Measurements from ENCODE around the gene CSTPP1. TPM values are rescaled to one million over a fixed set of nuclear protein-coding genes. Genes with fewer than 3 reads are reported as not detected.

The CSTPP1 gene
- polyA plus RNA-seq, 1 experiment = 48.7 TPM

DNA sequence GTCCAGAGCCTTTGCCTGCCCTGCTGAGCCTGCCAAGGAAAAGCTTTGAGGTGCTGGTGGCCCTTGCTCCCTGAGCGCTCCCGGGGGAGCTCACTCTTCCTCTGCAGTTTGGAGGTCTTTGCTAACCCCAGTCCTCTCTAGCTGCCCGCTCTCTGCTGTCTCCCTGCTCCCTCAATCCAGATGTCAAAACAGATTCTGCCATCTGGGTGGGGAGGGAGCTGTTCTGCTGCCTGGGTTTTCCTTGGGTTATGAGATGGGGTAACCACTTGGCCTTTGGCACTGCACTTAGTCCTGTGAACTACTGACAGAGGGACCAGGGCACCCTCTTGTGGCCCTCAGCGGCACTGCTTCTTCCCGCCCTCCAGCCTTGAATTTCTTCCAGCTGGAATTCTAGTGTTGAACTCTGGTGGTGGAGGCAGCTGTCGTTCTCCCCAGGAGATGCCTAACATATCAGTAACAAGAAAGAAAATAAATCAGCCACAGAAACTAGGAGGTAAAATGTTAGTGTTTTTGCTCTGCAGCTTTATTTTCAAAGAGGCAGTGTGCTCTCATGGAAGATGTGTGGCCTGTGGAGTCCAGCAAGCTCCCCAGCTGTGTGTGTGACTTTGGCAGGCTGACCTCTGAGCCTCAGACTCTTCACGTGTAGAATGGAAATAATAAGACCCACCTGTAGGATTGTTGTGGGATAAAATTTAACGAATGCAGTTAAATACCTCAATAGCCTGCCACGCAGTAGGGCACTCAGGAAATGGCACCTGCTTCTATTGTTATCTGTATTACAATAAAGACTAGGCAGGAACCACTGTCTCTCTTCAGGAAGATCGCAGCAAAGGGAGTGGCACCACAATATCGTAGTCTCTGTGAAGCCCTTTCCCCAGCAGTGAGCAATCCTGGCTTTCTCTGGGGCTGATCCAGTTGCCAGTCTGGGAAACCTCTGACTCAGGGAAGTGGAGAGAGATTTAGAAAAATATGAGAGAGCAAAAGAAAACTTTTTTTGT lies 216.7 kb downstream of the CSTPP1 start:
- Histone ChIP-seq H3K27me3 (ENCODE audit: control insufficient read depth, insufficient read depth, low read length) (no peaks in the 10 kb centered on the region), H3K4me3 (ENCODE audit: low read depth, low read length) (no peak overlapping the region), H3K36me3 (ENCODE audit: control insufficient read depth, insufficient read depth, low read length) (no peaks in the 10 kb centered on the region; the same call in none of the 2 replicates)
- ChIA-PET POLR2A (interaction anchor here (0.6 to 1.0 kb wide), 2 partner anchors 237 to 311 kb away, joined by 5 to 9 read pairs; no protein-coding TSS in a partner anchor), CTCF (interaction anchor here (0.6 to 3.9 kb wide), 48 partner anchors 10 to 353 kb away, joined by 3 to 65 read pairs (median 5); partner anchors contain the start of genes CSTPP1 and LRP4)
- TF ChIP-seq, protein P1, sequence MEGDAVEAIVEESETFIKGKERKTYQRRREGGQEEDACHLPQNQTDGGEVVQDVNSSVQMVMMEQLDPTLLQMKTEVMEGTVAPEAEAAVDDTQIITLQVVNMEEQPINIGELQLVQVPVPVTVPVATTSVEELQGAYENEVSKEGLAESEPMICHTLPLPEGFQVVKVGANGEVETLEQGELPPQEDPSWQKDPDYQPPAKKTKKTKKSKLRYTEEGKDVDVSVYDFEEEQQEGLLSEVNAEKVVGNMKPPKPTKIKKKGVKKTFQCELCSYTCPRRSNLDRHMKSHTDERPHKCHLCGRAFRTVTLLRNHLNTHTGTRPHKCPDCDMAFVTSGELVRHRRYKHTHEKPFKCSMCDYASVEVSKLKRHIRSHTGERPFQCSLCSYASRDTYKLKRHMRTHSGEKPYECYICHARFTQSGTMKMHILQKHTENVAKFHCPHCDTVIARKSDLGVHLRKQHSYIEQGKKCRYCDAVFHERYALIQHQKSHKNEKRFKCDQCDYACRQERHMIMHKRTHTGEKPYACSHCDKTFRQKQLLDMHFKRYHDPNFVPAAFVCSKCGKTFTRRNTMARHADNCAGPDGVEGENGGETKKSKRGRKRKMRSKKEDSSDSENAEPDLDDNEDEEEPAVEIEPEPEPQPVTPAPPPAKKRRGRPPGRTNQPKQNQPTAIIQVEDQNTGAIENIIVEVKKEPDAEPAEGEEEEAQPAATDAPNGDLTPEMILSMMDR (IDR thresholded peaks at IDR 0.05; ENCODE audit: insufficient read depth, low read depth, low read length) = peak; percentile 99
- no peak for DNase-seq (ENCODE audit: low read depth)

DNA sequence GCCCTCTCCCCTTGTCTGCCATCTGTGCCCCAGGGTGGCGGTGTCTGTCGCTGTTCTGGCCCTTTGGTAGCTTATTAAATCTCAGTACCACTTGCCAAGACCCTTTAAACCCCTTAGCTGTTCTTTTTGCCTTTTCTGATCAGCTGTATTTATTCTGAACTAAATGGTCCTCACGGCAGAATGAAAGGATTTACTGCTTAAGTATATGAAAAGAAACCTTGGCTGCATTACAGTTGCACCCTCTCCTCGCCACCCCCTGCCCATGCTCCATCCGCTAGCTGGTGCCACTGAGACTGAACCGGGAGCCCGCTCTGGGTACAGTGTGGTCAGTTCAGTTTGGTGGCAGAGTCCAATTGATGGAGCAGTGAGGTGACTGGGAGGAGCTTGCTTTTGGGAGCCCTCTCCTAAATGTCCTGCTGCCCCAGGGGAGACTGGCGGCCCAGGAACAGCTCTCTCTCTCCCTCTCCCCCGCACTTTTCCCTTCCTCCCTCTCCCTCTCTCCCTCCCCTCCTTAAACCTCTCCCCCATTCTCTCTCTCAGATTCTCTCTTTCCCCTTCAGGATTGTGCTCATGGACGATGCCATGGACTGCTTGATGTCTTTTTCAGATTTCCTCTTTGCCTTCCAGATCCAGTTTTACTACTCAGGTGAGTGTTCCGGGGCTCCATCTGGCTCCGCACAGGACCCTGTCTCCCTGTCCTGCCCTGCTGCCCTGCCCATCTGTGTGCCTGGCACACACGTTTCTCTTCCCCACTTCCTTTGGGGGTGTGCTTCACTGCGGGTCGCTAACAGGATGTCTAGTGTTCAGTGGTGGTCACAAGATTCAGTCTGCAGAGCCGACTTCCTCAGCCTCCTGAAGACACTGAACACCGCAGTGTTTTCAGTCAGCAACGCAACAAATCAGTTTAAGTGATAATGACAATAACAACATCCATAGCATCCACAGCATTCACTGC lies 218.3 kb downstream of the CSTPP1 start:
- Histone ChIP-seq H3K4me3 (ENCODE audit: low read depth, low read length) (no peak overlapping the region), H3K27me3 (ENCODE audit: control insufficient read depth, insufficient read depth, low read length) (no peaks in the 10 kb centered on the region), H3K36me3 (ENCODE audit: control insufficient read depth, insufficient read depth, low read length) (no peaks in the 10 kb centered on the region; the same call in none of the 2 replicates)
- ChIA-PET CTCF (interaction anchor here (1.0 to 3.9 kb wide), 10 partner anchors 8 to 269 kb away, joined by 3 to 65 read pairs (median 6); no protein-coding TSS in a partner anchor), POLR2A (no interaction called here)
- DNase-seq (ENCODE audit: low read depth) = no peak
- TF ChIP-seq, protein P1 (IDR thresholded peaks at IDR 0.05; ENCODE audit: insufficient read depth, low read depth, low read length) = no peak

DNA sequence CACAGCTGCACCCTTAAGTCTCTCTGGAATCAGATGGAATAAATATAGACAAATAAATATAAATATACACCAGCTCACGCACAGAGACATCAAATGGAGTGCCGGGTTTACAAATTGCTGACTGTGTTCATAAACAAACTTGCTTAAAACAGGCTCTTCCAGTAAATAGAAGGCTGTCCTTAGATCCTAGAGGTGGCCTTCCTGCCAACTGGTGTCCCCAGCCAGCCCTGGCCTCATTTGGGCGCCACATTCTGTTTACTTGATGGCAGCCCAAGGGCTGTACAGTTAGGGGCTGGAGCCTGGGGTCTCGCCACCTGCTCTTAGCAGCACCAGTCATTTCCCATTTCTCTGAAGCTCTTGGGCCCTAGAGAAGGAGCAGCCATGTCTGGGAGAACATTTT lies 219.3 kb downstream of the CSTPP1 start:
- CTCF ChIA-PET = interaction anchor here (0.9 to 3.9 kb wide), 6 partner anchors 7 to 269 kb away, joined by 3 to 24 read pairs (median 6); no protein-coding TSS in a partner anchor
- Histone ChIP-seq H3K36me3 (ENCODE audit: control insufficient read depth, insufficient read depth, low read length) (no peaks in the 10 kb centered on the region; the same call in none of the 2 replicates), H3K4me3 (ENCODE audit: low read depth, low read length) (no peak overlapping the region), H3K27me3 (ENCODE audit: control insufficient read depth, insufficient read depth, low read length) (no peaks in the 10 kb centered on the region)
- POLR2A ChIA-PET = no interaction called here
- DNase-seq (ENCODE audit: low read depth) = no peak
- TF ChIP-seq, protein P1 (IDR thresholded peaks at IDR 0.05; ENCODE audit: insufficient read depth, low read depth, low read length) = no peak

DNA sequence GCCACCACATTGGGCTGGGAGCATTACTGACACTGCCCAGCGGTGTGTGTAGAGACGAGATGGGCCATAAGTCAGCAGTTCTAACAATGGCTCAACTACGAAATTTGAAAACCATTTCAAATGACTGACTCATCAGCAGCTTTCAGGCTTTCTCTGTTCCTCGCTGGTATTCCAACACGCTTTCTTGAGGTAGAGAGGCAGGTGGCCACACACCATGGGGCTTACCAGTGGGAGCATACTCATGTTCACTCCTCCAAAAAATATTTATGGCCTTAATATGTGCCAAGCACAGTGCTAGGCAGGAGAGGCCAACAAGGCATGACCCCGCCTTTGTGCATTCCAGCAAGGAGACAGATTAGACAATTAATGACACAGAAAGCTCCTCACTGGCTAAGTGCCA lies 219.8 kb downstream of the CSTPP1 start:
- Histone ChIP-seq H3K27me3 (ENCODE audit: control insufficient read depth, insufficient read depth, low read length) (no peaks in the 10 kb centered on the region), H3K36me3 (ENCODE audit: control insufficient read depth, insufficient read depth, low read length) (no peaks in the 10 kb centered on the region; the same call in none of the 2 replicates), H3K4me3 (ENCODE audit: low read depth, low read length) (no peak overlapping the region)
- POLR2A ChIA-PET = no interaction called here
- TF ChIP-seq, protein P1 (IDR thresholded peaks at IDR 0.05; ENCODE audit: insufficient read depth, low read depth, low read length) = no peak
- CTCF ChIA-PET = interaction anchor here (0.6 to 1.9 kb wide), 4 partner anchors 237 to 269 kb away, joined by 3 to 7 read pairs (median 4); no protein-coding TSS in a partner anchor
- no peak for DNase-seq (ENCODE audit: low read depth)
